Gastrocnemius medialis (tissue), 4 donors: Measurements from ENCODE around the gene PPP2R3C. TPM values are rescaled to one million over a fixed set of nuclear protein-coding genes. Genes with fewer than 3 reads are reported as not detected.
"Not testable (repeated sequence)": the region's sequence is repeated elsewhere in the genome, so short reads cannot be mapped to it uniquely, and the experiment has no call there.

Experiments used
- ATAC-seq, 2 donors: fragments of 150-250 bp; one replicate each; pipeline ENCODE4 v1.9.1; 2016
- DNase-seq, 2 donors: peaks; one replicate each; pipeline ENCODE4 v3.0.0-alpha.2; 2019
- H3K27ac ChIP-seq, 4 donors: fragments of 200-600 bp; sonication (generic); 1 replicate in 1 of 4; 2 replicates in 3 of 4; pipeline ENCODE4 v1.5.1; 2016 to 2018; ENCODE audit warnings: mild to moderate bottlenecking in 2 of 4, moderate library complexity in 1 of 4
- H3K27me3 ChIP-seq, 3 donors: fragments of 200-600 bp; sonication (generic) in 2 of 3; 1 replicate in 1 of 3; 2 replicates in 2 of 3; pipeline versions ENCODE4 v1.5.1 to v1.6.0; 2016 to 2019; ENCODE audit warnings: mild to moderate bottlenecking in 1 of 3, moderate library complexity in 1 of 3
- H3K36me3 ChIP-seq, 2 donors: fragments of 200-600 bp; sonication (generic) in 1 of 2; one replicate each; pipeline ENCODE4 v1.5.1; 2017 to 2018
- H3K4me1 ChIP-seq, 2 donors: fragments of 200-600 bp; sonication (generic) in 1 of 2; one replicate each; pipeline ENCODE4 v1.5.1; 2016 to 2017; ENCODE audit warnings: mild to moderate bottlenecking in 2 of 2
- H3K4me3 ChIP-seq, 4 donors: fragments of 200-600 bp; sonication (generic) in 3 of 4; 1 replicate in 1 of 4; 2 replicates in 3 of 4; pipeline ENCODE4 v1.5.1; 2016 to 2019; ENCODE audit warnings: mild to moderate bottlenecking in 2 of 4
- H3K9me3 ChIP-seq, 3 donors: fragments of 200-600 bp; sonication (generic) in 2 of 3; 1 replicate in 1 of 3; 2 replicates in 2 of 3; pipeline ENCODE4 v1.5.1; 2016 to 2019
- POLR2A ChIP-seq, 2 donors: fragments of 450-650 bp; IDR thresholded peaks; one replicate each; pipeline ENCODE4 v1.6.1; 2017; ENCODE audit warnings: antibody characterized with exemption in 2 of 2, mild to moderate bottlenecking in 2 of 2, moderate library complexity in 2 of 2
- in situ Hi-C, 4 donors: fragments of 200-750 bp; cut with MboI; loops; one replicate each; pipeline versions ENCODE4 v1.15.0 to v1.8.0; 2017; ENCODE audit warnings: low sequenced_read_pairs in 4 of 4
- intact Hi-C: fragments of 100-400 bp; cut with DNase I; formaldehyde crosslinking; loops from one replicate; pipeline ENCODE4 v1.15.1; 2023; ENCODE audit warnings: low total_unique reads
- total RNA-seq, 4 donors: library from RNA; depleted of rRNA; stranded (reverse); fragments of >200 nt; gene quantifications; one replicate each; pipeline versions ENCODE4 v1.1.0 to v1.2.3, GENCODE V29; 2016
- TF ChIP-seq, protein P1 (sequence below), 5 experiments: fragments of 450-650 bp in 3 of 5; fragments of 200-600 bp in 2 of 5; sonication (generic) in 2 of 5; IDR thresholded peaks in 4 of 5; conservative IDR thresholded peaks in 1 of 5; 1 replicate in 4 of 5; 2 replicates in 1 of 5; pipeline ENCODE4 v1.5.1; 2016 to 2019; ENCODE audit warnings: antibody characterized with exemption in 5 of 5, mild to moderate bottlenecking in 3 of 5, moderate library complexity in 3 of 5

PPP2R3C gene
- total RNA-seq, 4 donors from 2014 or later, result 27.9 to 59.4 (median 33.2) TPM

GRCh38 chr14:35043046-35043445 is 78.7 kb downstream of the PPP2R3C start:
- no peak overlapping the region for H3K27ac ChIP-seq
- H3K27me3 ChIP-seq, result no peaks in the 10 kb centered on the region
- no peak for DNase-seq
- H3K36me3 ChIP-seq, result no peaks in the 10 kb centered on the region
- TF ChIP-seq, protein P1, sequence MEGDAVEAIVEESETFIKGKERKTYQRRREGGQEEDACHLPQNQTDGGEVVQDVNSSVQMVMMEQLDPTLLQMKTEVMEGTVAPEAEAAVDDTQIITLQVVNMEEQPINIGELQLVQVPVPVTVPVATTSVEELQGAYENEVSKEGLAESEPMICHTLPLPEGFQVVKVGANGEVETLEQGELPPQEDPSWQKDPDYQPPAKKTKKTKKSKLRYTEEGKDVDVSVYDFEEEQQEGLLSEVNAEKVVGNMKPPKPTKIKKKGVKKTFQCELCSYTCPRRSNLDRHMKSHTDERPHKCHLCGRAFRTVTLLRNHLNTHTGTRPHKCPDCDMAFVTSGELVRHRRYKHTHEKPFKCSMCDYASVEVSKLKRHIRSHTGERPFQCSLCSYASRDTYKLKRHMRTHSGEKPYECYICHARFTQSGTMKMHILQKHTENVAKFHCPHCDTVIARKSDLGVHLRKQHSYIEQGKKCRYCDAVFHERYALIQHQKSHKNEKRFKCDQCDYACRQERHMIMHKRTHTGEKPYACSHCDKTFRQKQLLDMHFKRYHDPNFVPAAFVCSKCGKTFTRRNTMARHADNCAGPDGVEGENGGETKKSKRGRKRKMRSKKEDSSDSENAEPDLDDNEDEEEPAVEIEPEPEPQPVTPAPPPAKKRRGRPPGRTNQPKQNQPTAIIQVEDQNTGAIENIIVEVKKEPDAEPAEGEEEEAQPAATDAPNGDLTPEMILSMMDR (IDR thresholded peaks at IDR 0.05 in 4 of 5, conservative IDR thresholded peaks at IDR 0.05 in 1 of 5), result no peak
- TF ChIP-seq POLR2A (IDR thresholded peaks at IDR 0.05), result no peak
- in situ Hi-C loops, result loop anchor here in 1 of 4 donors (25.0 kb wide), 1 partner anchor 369 kb away; the partner anchor contains the start of gene NFKBIA
- peaks cover 13 to 20% of the 10 kb centered on the region in 2 donors for H3K4me1 ChIP-seq
- ATAC-seq, result no peak
- intact Hi-C loops, result loop anchor here (10.0 kb wide), 1 partner anchor 762 kb away; the partner anchor contains the start of gene RALGAPA1
- H3K4me3 ChIP-seq, result no peak overlapping the region
- no peaks in the 10 kb centered on the region for H3K9me3 ChIP-seq

GRCh38 chr14:35042632-35043031 is 79.2 kb downstream of the PPP2R3C start:
- Histone ChIP-seq H3K4me1 (peaks cover 9 to 15% of the 10 kb centered on the region in 2 donors), H3K4me3 (no peak overlapping the region), H3K9me3 (no peaks in the 10 kb centered on the region), H3K27ac (no peak overlapping the region), H3K36me3 (no peaks in the 10 kb centered on the region), H3K27me3 (no peaks in the 10 kb centered on the region)
- TF ChIP-seq, protein P1 (IDR thresholded peaks at IDR 0.05 in 4 of 5, conservative IDR thresholded peaks at IDR 0.05 in 1 of 5), result no peak
- TF ChIP-seq POLR2A (IDR thresholded peaks at IDR 0.05), result no peak
- in situ Hi-C loops (loop anchor here in 1 of 4 donors (25.0 kb wide), 1 partner anchor 370 kb away; the partner anchor contains the start of gene NFKBIA), intact Hi-C loops (loop anchor here (10.0 kb wide), 1 partner anchor 762 kb away; the partner anchor contains the start of gene RALGAPA1)
- ATAC-seq, result no peak
- DNase-seq, result no peak

DNA sequence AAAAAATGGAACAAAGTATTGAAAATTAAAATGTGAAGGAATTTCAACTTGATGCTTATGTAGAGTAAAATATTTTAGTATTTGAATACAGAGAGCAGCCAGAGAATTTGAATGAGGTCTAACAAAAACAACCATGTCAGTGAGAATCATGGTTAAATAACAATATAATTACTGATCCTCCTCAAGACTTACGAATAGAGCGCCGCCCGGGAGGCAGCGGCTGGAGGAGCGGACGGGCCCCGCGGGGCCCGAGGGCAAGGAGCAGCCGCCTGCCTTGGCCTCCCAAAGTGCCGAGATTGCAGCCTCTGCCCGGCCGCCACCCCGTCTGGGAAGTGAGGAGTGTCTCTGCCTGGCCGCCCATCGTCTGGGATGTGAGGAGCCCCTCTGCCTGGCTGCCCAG is 83.5 kb downstream of the PPP2R3C start:
- ATAC-seq, intact Hi-C loops, H3K4me1 ChIP-seq, H3K27me3 ChIP-seq, H3K4me3 ChIP-seq, H3K9me3 ChIP-seq, H3K27ac ChIP-seq, DNase-seq, H3K36me3 ChIP-seq: not testable (repeated sequence)
- in situ Hi-C loops, result loop anchor here in 1 of 4 donors (25.0 kb wide), 1 partner anchor 374 kb away; the partner anchor contains the start of gene NFKBIA

Other genes starting within 250 kb of the PPP2R3C start
- 10 to 100 TPM; 11.6 to 18.5 (median 14.7) TPM for gene BAZ1A, start 246.6 kb downstream of the PPP2R3C start, total RNA-seq
- gene SRP54, start 139.0 kb downstream of the PPP2R3C start, total RNA-seq, result 10 to 100 TPM; 33.7 to 40.0 (median 34.6) TPM
- 10 to 100 TPM; 13.5 to 35.8 (median 21.8) TPM for gene FAM177A1, start 75.7 kb downstream of the PPP2R3C start, total RNA-seq
- 10 to 100 TPM; 14.8 to 21.8 (median 20.0) TPM for gene PRORP, start 562 bp upstream of the PPP2R3C start, total RNA-seq
- 100 to 1,000 TPM; 323 to 502 (median 464) TPM for gene PSMA6, start 170.4 kb upstream of the PPP2R3C start, total RNA-seq